ENCODE measurements around the gene MED27. TPM values are rescaled to one million over a fixed set of nuclear protein-coding genes. Genes with fewer than 3 reads are reported as not detected.

The MED27 gene
- total RNA-seq, 1 experiment from 2014 or later: 38.4 TPM

GRCh38 chr9:131965103-131965502, 114.6 kb downstream of the MED27 start:
- no peak overlapping the region for H3K4me2 ChIP-seq (ENCODE audit: low read length)
- ATAC-seq (no peak), DNase-seq (no peak)
- H3K9me2 ChIP-seq (replicated peaks; ENCODE audit: low read length): no peaks in the 10 kb centered on the region
- H3K4me1 ChIP-seq (ENCODE audit: insufficient read depth, low read length): peaks cover 5% of the 10 kb centered on the region
- TF ChIP-seq EZH2 (IDR thresholded peaks at IDR 0.05; ENCODE audit: low read length, unreplicated experiment): no peak
- no peak for TF ChIP-seq EZH2phosphoT487 (IDR thresholded peaks at IDR 0.05; ENCODE audit: borderline replicate concordance, low read length)
- TF ChIP-seq CTCF (conservative IDR thresholded peaks at IDR 0.05; ENCODE audit: low read depth, low read length): no peak
- intact Hi-C loops (cut with micrococcal nuclease): no loop called here
- CTCF ChIA-PET: no interaction called here
- no peaks in the 10 kb centered on the region for H3K9me3 ChIP-seq (ENCODE audit: low read length)
- POLR2A ChIA-PET (ENCODE audit: unreplicated experiment): no interaction called here
- H3K27me3 ChIP-seq (ENCODE audit: low read length): no peaks in the 10 kb centered on the region
- no peak overlapping the region for H2AFZ ChIP-seq (ENCODE audit: low read length)
- H3K36me3 ChIP-seq (ENCODE audit: low read depth, low read length): no peaks in the 10 kb centered on the region
- H3K4me3 ChIP-seq (ENCODE audit: low read length): no peak overlapping the region
- H3F3A ChIP-seq (ENCODE audit: low read length, unreplicated experiment): no peaks in the 10 kb centered on the region
- no peak overlapping the region for H3K27ac ChIP-seq (ENCODE audit: low read length)
- no peaks in the 10 kb centered on the region for H4K20me1 ChIP-seq (ENCODE audit: low read length)
- no peak overlapping the region for H3K9ac ChIP-seq (ENCODE audit: low read length)
- no peaks in the 10 kb centered on the region for H3K79me2 ChIP-seq (ENCODE audit: low read length)
- no TSS peak for BruUV-seq (replicated peaks)

GRCh38 chr9:131963072-131964030, 116.3 kb downstream of the MED27 start:
- H3K4me2 ChIP-seq (ENCODE audit: low read length): no peak overlapping the region
- ChIA-PET CTCF (no interaction called here), POLR2A (ENCODE audit: unreplicated experiment) (no interaction called here)
- no peak for ATAC-seq
- intact Hi-C loops (cut with micrococcal nuclease): no loop called here
- no peaks in the 10 kb centered on the region for H4K20me1 ChIP-seq (ENCODE audit: low read length)
- H3K9me2 ChIP-seq (replicated peaks; ENCODE audit: low read length): no peaks in the 10 kb centered on the region
- DNase-seq: no peak
- no peak overlapping the region for H3K9ac ChIP-seq (ENCODE audit: low read length)
- H3K79me2 ChIP-seq (ENCODE audit: low read length): no peaks in the 10 kb centered on the region
- H3K27me3 ChIP-seq (ENCODE audit: low read length): no peaks in the 10 kb centered on the region
- no peaks in the 10 kb centered on the region for H3K36me3 ChIP-seq (ENCODE audit: low read depth, low read length)
- peaks cover 5% of the 10 kb centered on the region for H3K4me1 ChIP-seq (ENCODE audit: insufficient read depth, low read length)
- no peaks in the 10 kb centered on the region for H3K9me3 ChIP-seq (ENCODE audit: low read length)
- no TSS peak for BruUV-seq (replicated peaks)
- H3F3A ChIP-seq (ENCODE audit: low read length, unreplicated experiment): no peaks in the 10 kb centered on the region
- H3K4me3 ChIP-seq (ENCODE audit: low read length): no peak overlapping the region
- no peak for TF ChIP-seq EZH2phosphoT487 (IDR thresholded peaks at IDR 0.05; ENCODE audit: borderline replicate concordance, low read length)
- TF ChIP-seq EZH2 (IDR thresholded peaks at IDR 0.05; ENCODE audit: low read length, unreplicated experiment): no peak
- no peak for TF ChIP-seq CTCF (conservative IDR thresholded peaks at IDR 0.05; ENCODE audit: low read depth, low read length)
- H3K27ac ChIP-seq (ENCODE audit: low read length): no peak overlapping the region
- H2AFZ ChIP-seq (ENCODE audit: low read length): no peak overlapping the region

- Histone ChIP-seq H3K9ac (ENCODE audit: low read length) (no peak overlapping the region), H3K9me3 (ENCODE audit: low read length) (no peaks in the 10 kb centered on the region), H3K27me3 (ENCODE audit: low read length) (no peaks in the 10 kb centered on the region), H3K4me1 (ENCODE audit: insufficient read depth, low read length) (peaks cover 5% of the 10 kb centered on the region), H4K20me1 (ENCODE audit: low read length) (no peaks in the 10 kb centered on the region), H3F3A (ENCODE audit: low read length, unreplicated experiment) (no peaks in the 10 kb centered on the region), H3K9me2 (replicated peaks; ENCODE audit: low read length) (no peaks in the 10 kb centered on the region), H3K79me2 (ENCODE audit: low read length) (no peaks in the 10 kb centered on the region), H3K4me3 (ENCODE audit: low read length) (no peak overlapping the region), H3K36me3 (ENCODE audit: low read depth, low read length) (no peaks in the 10 kb centered on the region), H3K4me2 (ENCODE audit: low read length) (no peak overlapping the region), H2AFZ (ENCODE audit: low read length) (no peak overlapping the region), H3K27ac (ENCODE audit: low read length) (no peak overlapping the region)
- POLR2A ChIA-PET (ENCODE audit: unreplicated experiment): no interaction called here
- BruUV-seq (replicated peaks): no TSS peak
- intact Hi-C loops (cut with micrococcal nuclease): no loop called here
- DNase-seq (no peak), ATAC-seq (no peak)
- CTCF ChIA-PET: no interaction called here
- TF ChIP-seq EZH2 (IDR thresholded peaks at IDR 0.05; ENCODE audit: low read length, unreplicated experiment): no peak
- no peak for TF ChIP-seq EZH2phosphoT487 (IDR thresholded peaks at IDR 0.05; ENCODE audit: borderline replicate concordance, low read length)
- TF ChIP-seq CTCF (conservative IDR thresholded peaks at IDR 0.05; ENCODE audit: low read depth, low read length): no peak
Observed at GRCh38 chr9:131961496-131961880, 118.2 kb downstream of the MED27 start.
